ENCODE data around the gene SASH3. TPM values are rescaled to one million over a fixed set of nuclear protein-coding genes. Genes with fewer than 3 reads are reported as not detected.

The SASH3 gene
- total RNA-seq, 1 experiment from 2014 or later = not detected

DNA sequence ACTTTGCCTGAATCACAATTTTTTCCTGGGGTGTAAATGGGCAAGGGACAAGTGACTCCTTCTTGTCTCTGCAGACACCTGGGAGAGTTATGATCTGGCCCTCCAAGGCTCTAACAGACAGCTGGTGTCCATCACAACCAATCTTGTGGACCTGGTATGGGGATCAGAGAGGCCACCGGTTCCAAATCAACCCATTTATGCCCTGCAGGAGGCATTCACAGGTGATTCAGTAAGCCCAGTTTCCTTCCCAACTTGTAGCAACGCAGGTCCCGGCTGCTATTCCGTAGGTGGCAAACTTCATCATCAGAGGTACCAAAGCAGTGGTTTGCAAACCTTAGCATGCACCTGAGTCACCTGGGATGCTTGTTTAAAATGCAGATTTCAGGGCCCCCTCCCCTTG is 32.2 kb upstream of the SASH3 start:
- TF ChIP-seq EZH2 (IDR thresholded peaks at IDR 0.05; ENCODE audit: low read length, unreplicated experiment) (no peak), EZH2phosphoT487 (IDR thresholded peaks at IDR 0.05; ENCODE audit: borderline replicate concordance, low read length) (no peak)
- TF ChIP-seq, protein P1, sequence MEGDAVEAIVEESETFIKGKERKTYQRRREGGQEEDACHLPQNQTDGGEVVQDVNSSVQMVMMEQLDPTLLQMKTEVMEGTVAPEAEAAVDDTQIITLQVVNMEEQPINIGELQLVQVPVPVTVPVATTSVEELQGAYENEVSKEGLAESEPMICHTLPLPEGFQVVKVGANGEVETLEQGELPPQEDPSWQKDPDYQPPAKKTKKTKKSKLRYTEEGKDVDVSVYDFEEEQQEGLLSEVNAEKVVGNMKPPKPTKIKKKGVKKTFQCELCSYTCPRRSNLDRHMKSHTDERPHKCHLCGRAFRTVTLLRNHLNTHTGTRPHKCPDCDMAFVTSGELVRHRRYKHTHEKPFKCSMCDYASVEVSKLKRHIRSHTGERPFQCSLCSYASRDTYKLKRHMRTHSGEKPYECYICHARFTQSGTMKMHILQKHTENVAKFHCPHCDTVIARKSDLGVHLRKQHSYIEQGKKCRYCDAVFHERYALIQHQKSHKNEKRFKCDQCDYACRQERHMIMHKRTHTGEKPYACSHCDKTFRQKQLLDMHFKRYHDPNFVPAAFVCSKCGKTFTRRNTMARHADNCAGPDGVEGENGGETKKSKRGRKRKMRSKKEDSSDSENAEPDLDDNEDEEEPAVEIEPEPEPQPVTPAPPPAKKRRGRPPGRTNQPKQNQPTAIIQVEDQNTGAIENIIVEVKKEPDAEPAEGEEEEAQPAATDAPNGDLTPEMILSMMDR (conservative IDR thresholded peaks at IDR 0.05; ENCODE audit: low read depth, low read length) = no peak
- intact Hi-C loops (cut with micrococcal nuclease) = no loop called here
- no peaks in the 10 kb centered on the region for H3K79me2 ChIP-seq (ENCODE audit: low read length)
- no peaks in the 10 kb centered on the region for H3K27me3 ChIP-seq (ENCODE audit: low read length)
- no peak overlapping the region for H3K27ac ChIP-seq (ENCODE audit: low read length)
- H3K4me3 ChIP-seq (ENCODE audit: low read length) = no peak overlapping the region
- ChIA-PET CTCF (no interaction called here), POLR2A (ENCODE audit: unreplicated experiment) (no interaction called here)
- DNase-seq (no peak), ATAC-seq (no peak)
- BruUV-seq (replicated peaks) = no TSS peak
- no peaks in the 10 kb centered on the region for H3K4me1 ChIP-seq (ENCODE audit: insufficient read depth, low read length)
- no peak overlapping the region for H2AFZ ChIP-seq (ENCODE audit: low read length)
- H3K4me2 ChIP-seq (ENCODE audit: low read length) = no peak overlapping the region
- no peaks in the 10 kb centered on the region for H3K9me2 ChIP-seq (replicated peaks; ENCODE audit: low read length)
- no peaks in the 10 kb centered on the region for H3K9me3 ChIP-seq (ENCODE audit: low read length)
- no peaks in the 10 kb centered on the region for H4K20me1 ChIP-seq (ENCODE audit: low read length)
- no peaks in the 10 kb centered on the region for H3K36me3 ChIP-seq (ENCODE audit: low read depth, low read length)
- H3F3A ChIP-seq (ENCODE audit: low read length, unreplicated experiment) = no peaks in the 10 kb centered on the region
- H3K9ac ChIP-seq (ENCODE audit: low read length) = no peak overlapping the region

GRCh38 chrX:129748305-129748704 is 31.4 kb upstream of the SASH3 start:
- BruUV-seq (replicated peaks) = no TSS peak
- no peak overlapping the region for H3K27ac ChIP-seq (ENCODE audit: low read length)
- H3K79me2 ChIP-seq (ENCODE audit: low read length) = no peaks in the 10 kb centered on the region
- no peak overlapping the region for H2AFZ ChIP-seq (ENCODE audit: low read length)
- no peaks in the 10 kb centered on the region for H4K20me1 ChIP-seq (ENCODE audit: low read length)
- DNase-seq = no peak
- no peaks in the 10 kb centered on the region for H3K9me2 ChIP-seq (replicated peaks; ENCODE audit: low read length)
- TF ChIP-seq EZH2 (IDR thresholded peaks at IDR 0.05; ENCODE audit: low read length, unreplicated experiment) (no peak), EZH2phosphoT487 (IDR thresholded peaks at IDR 0.05; ENCODE audit: borderline replicate concordance, low read length) (no peak)
- TF ChIP-seq, protein P1 (conservative IDR thresholded peaks at IDR 0.05; ENCODE audit: low read depth, low read length) = no peak
- no peaks in the 10 kb centered on the region for H3F3A ChIP-seq (ENCODE audit: low read length, unreplicated experiment)
- H3K4me1 ChIP-seq (ENCODE audit: insufficient read depth, low read length) = no peaks in the 10 kb centered on the region
- H3K27me3 ChIP-seq (ENCODE audit: low read length) = no peaks in the 10 kb centered on the region
- H3K9ac ChIP-seq (ENCODE audit: low read length) = no peak overlapping the region
- H3K4me3 ChIP-seq (ENCODE audit: low read length) = no peak overlapping the region
- H3K4me2 ChIP-seq (ENCODE audit: low read length) = no peak overlapping the region
- no peaks in the 10 kb centered on the region for H3K9me3 ChIP-seq (ENCODE audit: low read length)
- no peak for ATAC-seq
- ChIA-PET POLR2A (ENCODE audit: unreplicated experiment) (no interaction called here), CTCF (no interaction called here)
- intact Hi-C loops (cut with micrococcal nuclease) = no loop called here
- H3K36me3 ChIP-seq (ENCODE audit: low read depth, low read length) = no peaks in the 10 kb centered on the region

DNA sequence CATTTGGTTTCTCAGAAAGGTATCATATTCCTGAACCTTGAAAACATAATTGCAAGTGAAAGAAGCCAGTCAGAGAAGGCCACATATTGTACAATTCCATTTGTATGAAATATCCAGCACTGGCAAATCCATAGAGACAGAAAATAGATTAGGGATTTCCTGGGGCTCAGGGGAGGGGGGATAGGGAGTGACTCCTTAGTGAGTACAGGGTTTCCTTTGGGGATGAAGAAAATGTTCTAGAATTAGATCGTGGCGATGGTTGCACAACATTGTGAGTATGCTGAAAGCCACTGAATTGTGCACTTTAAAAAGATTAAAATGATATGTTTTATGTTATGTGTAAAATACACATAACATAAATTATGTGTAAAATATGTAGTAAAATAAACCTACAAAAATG is 30.7 kb upstream of the SASH3 start:
- CTCF ChIA-PET = no interaction called here
- Histone ChIP-seq H3K36me3 (ENCODE audit: low read depth, low read length) (no peaks in the 10 kb centered on the region), H3K4me1 (ENCODE audit: insufficient read depth, low read length) (no peaks in the 10 kb centered on the region), H3K9ac (ENCODE audit: low read length) (no peak overlapping the region), H3F3A (ENCODE audit: low read length, unreplicated experiment) (no peaks in the 10 kb centered on the region), H2AFZ (ENCODE audit: low read length) (no peak overlapping the region), H3K4me2 (ENCODE audit: low read length) (no peak overlapping the region), H3K9me3 (ENCODE audit: low read length) (no peaks in the 10 kb centered on the region), H3K79me2 (ENCODE audit: low read length) (no peaks in the 10 kb centered on the region), H3K9me2 (replicated peaks; ENCODE audit: low read length) (no peaks in the 10 kb centered on the region), H3K27me3 (ENCODE audit: low read length) (no peaks in the 10 kb centered on the region), H3K4me3 (ENCODE audit: low read length) (no peak overlapping the region), H3K27ac (ENCODE audit: low read length) (no peak overlapping the region), H4K20me1 (ENCODE audit: low read length) (no peaks in the 10 kb centered on the region)
- DNase-seq (no peak), ATAC-seq (no peak)
- POLR2A ChIA-PET (ENCODE audit: unreplicated experiment) = no interaction called here
- no peak for TF ChIP-seq EZH2 (IDR thresholded peaks at IDR 0.05; ENCODE audit: low read length, unreplicated experiment)
- TF ChIP-seq, protein P1 (conservative IDR thresholded peaks at IDR 0.05; ENCODE audit: low read depth, low read length) = no peak
- no peak for TF ChIP-seq EZH2phosphoT487 (IDR thresholded peaks at IDR 0.05; ENCODE audit: borderline replicate concordance, low read length)
- no TSS peak for BruUV-seq (replicated peaks)
- intact Hi-C loops (cut with micrococcal nuclease) = no loop called here
